ENCODE data around the gene SLC47A2. TPM values are rescaled to one million over a fixed set of nuclear protein-coding genes. Genes with fewer than 3 reads are reported as not detected.
A peak's percentile ranks its signal among the peaks of the same experiment; 100 is the strongest.
"Not testable (repeated sequence)": the region's sequence is repeated elsewhere in the genome, so short reads cannot be mapped to it uniquely, and the experiment has no call there.

The SLC47A2 gene
- not detected for total RNA-seq

DNA sequence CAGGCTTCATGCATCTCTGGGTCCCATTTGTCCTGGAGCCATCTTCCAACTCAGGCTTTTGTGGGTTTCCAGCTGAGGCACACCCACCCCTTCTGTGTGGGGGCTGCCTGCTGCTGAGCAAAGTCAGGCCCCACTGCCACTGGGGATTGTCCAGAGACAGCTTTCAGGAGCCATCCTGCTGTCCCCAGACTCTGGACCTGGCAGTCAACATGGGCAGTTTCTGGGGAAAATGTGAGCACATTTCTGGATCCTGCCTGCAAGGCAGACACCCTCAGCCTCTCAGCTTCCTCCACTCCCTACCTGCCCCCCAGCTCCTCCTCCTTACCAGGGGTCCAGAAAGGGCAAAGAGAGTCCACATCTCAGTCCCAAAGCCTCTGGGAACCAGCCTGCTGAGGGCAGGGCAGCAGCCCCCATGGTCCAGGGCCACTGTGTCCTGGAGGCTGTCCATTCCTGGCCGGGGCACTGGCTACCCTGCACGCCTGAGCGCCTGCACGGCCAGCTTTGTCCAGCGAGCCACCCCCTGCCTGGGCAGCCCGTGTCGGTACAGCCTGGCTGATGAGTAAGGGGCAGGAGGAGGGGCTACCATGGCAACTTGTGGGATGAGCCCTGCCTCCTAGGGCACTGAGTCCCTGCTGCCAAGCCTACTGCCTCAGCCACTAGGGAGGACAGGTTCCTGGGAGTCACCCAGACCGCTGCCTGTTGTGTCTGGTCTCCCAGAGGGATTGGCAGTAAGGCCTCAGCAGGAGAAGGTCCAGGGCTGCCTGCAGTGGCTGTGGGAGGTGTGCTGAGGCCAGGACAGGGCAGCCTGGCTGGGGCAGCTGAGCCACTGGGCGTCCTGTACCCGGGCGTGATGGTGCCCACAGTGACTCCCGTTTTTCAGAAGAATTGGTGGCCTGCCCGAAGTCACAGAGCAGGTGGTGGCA is at the start of gene SLC47A2:
Gene SLC47A2, minus strand, starts transcription at position 477 of the 923 bp plus-strand sequence. Its CDS starts 29 bp downstream, at position 448.
- Mint-ChIP-seq H3K27ac (no peak within 1 kb of the TSS), H3K27me3 (no peaks in the 10 kb centered on the region), H3K36me3 (no peaks in the 10 kb centered on the region), H3K4me3 (no peak within 1 kb of the TSS), H3K4me1 (no peaks in the 10 kb centered on the region), H3K9me3 (no peaks in the 10 kb centered on the region)
- DNase-seq (no peak), ATAC-seq (ENCODE audit: low read depth) (no peak)
- POLR2A ChIA-PET = no interaction called here

DNA sequence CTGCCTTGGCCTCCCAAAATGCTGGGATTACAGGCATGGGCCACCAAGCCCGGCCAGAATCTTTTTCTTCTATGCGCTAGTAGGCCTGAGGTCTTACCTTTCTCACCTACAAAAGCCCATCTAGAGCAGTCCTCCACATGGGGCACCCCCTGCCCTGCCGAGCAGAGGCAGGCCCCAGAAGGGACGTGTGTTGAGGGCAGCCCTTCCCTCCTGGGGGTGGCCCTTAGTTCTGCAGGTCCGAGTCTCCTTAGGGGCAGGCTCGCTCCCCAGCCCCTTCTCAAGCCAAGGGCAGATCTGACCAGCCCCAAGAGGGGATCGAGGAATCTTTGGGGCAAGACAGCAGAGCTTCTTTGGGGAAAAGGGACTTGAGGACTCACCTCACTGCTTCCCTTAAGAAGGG is 49.6 kb upstream of the SLC47A2 start:
- no peak for ATAC-seq (ENCODE audit: low read depth)
- H3K4me3 Mint-ChIP-seq = no peak overlapping the region

DNA sequence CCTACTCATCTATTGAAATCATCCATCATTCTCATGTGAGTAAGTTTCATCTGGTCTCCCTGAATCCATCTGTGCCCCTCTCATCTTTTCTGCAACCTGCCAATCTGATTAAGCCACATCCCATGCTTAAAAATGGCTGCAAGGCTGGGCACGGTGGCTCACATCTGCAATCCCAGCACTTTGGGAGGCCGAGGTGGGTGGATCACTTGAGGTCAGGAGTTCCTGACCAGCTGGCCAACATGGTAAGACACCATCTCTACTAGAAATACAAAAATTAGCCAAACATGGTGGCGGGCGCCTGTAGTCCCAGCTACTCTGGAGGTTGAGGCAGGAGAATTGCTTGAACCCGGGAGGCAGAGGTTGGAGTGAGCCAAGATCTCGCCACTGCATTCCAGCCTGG is 47.6 kb upstream of the SLC47A2 start:
- POLR2A ChIA-PET = interaction anchor here (0.7 kb wide), 1 partner anchor 57 kb away, joined by 8 read pairs; no protein-coding TSS in a partner anchor
- not testable (repeated sequence) for H3K4me1 Mint-ChIP-seq; H3K27me3 Mint-ChIP-seq; H3K4me3 Mint-ChIP-seq; H3K27ac Mint-ChIP-seq; DNase-seq; H3K36me3 Mint-ChIP-seq; ATAC-seq (ENCODE audit: low read depth); H3K9me3 Mint-ChIP-seq

More for the DNA sequence above, 49.6 kb upstream of the SLC47A2 start:
- H3K27ac Mint-ChIP-seq = no peak overlapping the region
- no peaks in the 10 kb centered on the region for H3K9me3 Mint-ChIP-seq
- H3K27me3 Mint-ChIP-seq = peaks cover 9% of the 10 kb centered on the region
- POLR2A ChIA-PET = no interaction called here
- H3K4me1 Mint-ChIP-seq = peaks cover 6% of the 10 kb centered on the region
- DNase-seq = no peak
- no peaks in the 10 kb centered on the region for H3K36me3 Mint-ChIP-seq

GRCh38 chr17:19763416-19763815 is 47.0 kb upstream of the SLC47A2 start:
- DNase-seq = no peak
- Mint-ChIP-seq H3K36me3 (no peaks in the 10 kb centered on the region), H3K4me3 (no peak overlapping the region), H3K27ac (no peak overlapping the region), H3K9me3 (no peaks in the 10 kb centered on the region), H3K4me1 (peaks cover 4% of the 10 kb centered on the region), H3K27me3 (peaks cover 7% of the 10 kb centered on the region)
- ATAC-seq (ENCODE audit: low read depth) = no peak
- POLR2A ChIA-PET = interaction anchor here (1.7 kb wide), 1 partner anchor 115 kb away, joined by 6 read pairs; the partner anchor contains the start of gene ALDH3A2

DNA sequence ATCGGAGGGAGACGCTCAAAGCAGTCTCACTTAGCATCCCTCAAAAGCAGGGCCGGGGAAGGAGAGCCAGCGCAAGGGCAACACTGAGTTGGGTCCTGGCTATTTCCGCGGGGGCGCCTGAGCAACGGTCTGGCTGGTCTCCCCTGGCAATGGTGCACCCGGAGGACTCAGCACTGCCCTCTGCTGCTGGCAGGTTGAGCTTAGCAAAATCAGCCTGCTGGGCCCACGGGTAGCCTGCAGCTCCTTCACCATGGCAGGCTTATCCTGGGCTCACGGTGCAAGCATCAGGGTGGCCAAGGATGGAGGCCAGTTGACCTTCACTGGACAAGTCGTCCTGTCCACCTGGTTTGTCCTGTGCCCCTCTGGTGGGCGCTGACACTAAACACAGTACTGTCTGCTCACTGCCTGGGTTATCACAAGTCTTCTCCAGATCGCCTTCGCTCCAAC is 46.2 kb upstream of the SLC47A2 start:
- peak; percentile 77 for DNase-seq
- Mint-ChIP-seq H3K9me3 (no peaks in the 10 kb centered on the region), H3K36me3 (no peaks in the 10 kb centered on the region), H3K4me3 (no peak overlapping the region), H3K27ac (no peak overlapping the region), H3K27me3 (peaks cover 7% of the 10 kb centered on the region), H3K4me1 (peaks cover 4% of the 10 kb centered on the region)
- ATAC-seq (ENCODE audit: low read depth) = peak; percentile 64
- POLR2A ChIA-PET = interaction anchor here (1.7 kb wide), 1 partner anchor 114 kb away, joined by 6 read pairs; the partner anchor contains the start of gene ALDH3A2

DNA sequence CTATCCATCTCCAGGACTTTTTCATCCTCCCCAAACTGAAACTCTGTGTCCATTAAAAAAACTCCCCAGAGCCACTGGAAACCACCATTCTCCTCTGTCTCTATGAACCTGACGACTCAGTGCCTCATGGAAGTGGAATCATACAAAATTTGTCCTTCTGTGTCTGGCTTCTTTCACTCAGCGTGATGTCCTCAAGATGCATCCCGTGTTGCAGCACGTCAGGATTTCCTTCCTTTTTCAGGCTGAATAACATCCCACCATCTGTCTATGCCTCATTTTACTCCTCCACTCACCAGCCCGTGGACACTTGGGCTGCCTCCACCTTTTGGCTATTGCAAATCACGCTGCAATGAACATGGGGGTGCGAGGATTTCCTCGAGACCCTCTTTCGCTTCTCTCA is 44.4 kb upstream of the SLC47A2 start:
- POLR2A ChIA-PET = no interaction called here
- DNase-seq (no peak), ATAC-seq (ENCODE audit: low read depth) (no peak)
- peaks cover 3% of the 10 kb centered on the region for H3K4me1 Mint-ChIP-seq
- H3K27me3 Mint-ChIP-seq = peaks cover 7% of the 10 kb centered on the region
- no peaks in the 10 kb centered on the region for H3K9me3 Mint-ChIP-seq
- no peaks in the 10 kb centered on the region for H3K36me3 Mint-ChIP-seq
- no peak overlapping the region for H3K4me3 Mint-ChIP-seq
- no peak overlapping the region for H3K27ac Mint-ChIP-seq

DNA sequence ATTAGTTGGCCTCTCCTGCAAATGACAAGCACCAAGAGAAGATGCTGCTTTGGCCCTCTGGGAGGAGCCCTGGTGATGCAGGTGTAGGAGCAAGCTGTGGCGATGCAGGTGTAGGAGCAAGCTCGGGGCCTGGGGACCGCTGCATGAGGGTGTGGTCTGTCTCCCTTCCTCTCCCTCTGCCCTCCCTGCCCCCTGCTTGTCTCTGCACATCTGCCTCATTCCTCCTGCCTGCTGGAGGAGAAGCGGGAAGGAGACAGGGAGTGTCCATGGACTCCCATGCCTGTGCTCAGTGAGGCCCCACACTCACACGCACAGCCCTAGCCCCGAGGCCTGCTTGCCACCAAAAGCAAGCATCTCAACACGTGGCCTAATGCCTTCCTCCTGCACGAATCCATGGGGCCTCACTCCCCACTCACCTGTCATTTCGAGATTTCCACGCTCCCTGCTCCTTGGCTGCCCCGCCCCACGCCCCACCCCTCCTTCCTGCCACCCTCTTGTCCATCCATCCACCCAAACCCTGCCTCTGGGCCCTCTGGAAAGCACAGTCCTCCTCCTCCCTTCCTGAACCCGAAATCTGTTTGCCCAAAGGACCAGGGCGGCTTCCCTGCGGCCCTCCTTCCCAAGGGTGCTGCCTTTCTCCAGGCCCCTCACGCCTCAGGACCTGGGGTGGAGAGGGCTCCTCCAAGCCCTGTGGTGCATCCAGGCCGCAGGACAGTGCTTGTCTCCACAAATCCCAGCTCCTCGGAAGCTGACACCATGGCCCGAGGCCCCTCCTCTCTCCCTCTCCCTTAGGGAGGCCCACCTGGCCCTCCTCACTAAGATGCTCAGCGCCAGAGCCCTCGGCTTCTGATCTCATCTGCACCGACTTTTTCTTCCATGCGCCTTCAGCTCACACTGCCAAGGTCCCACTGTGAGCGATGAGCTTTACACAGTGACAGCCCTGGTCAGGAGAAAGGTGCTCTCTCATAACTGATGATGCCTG is 43.5 kb upstream of the SLC47A2 start:
- POLR2A ChIA-PET = no interaction called here
- peak; percentile 18 for DNase-seq
- Mint-ChIP-seq H3K27ac (no peak overlapping the region), H3K9me3 (no peaks in the 10 kb centered on the region), H3K27me3 (peaks cover 6% of the 10 kb centered on the region), H3K36me3 (no peaks in the 10 kb centered on the region), H3K4me1 (peaks cover 3% of the 10 kb centered on the region), H3K4me3 (no peak overlapping the region)
- ATAC-seq (ENCODE audit: low read depth) = no peak

DNA sequence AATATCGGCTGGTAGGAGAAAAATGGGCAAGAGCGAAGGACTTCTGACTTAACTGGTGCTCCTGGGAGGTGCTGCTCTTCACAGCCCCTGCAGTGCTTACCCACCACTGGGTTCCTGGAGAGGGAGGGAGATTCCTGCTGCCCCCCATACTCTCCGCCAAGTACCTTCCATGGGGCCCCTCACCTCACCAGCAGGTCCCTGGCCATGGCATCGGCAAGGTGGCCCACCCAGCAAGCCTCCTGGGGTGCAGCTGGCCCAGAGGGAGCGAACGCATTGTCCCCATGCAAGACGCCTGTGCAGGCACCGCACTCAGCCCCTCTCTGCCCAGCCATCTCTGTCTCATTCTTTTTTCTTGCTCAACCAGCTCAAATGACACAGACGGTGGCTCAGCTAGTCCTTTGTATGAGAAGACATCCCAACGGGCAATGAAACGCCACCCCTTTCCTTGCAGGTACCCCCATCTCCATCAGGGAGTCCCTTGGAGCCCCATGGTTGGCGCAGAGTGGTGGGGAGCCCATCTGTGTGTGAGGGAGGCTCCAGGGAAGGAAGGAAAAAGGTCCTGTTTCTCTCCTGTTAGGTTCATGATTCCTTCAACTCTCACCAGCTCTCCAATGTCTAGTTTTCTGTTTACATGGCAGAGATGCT is 41.3 kb upstream of the SLC47A2 start:
- H3K27me3 Mint-ChIP-seq = peaks cover 3% of the 10 kb centered on the region
- DNase-seq (peak; percentile 17), ATAC-seq (ENCODE audit: low read depth) (no peak)
- no peak overlapping the region for H3K4me3 Mint-ChIP-seq
- no peaks in the 10 kb centered on the region for H3K36me3 Mint-ChIP-seq
- POLR2A ChIA-PET = no interaction called here
- no peak overlapping the region for H3K27ac Mint-ChIP-seq
- H3K9me3 Mint-ChIP-seq = no peaks in the 10 kb centered on the region
- H3K4me1 Mint-ChIP-seq = peaks cover 3% of the 10 kb centered on the region

DNA sequence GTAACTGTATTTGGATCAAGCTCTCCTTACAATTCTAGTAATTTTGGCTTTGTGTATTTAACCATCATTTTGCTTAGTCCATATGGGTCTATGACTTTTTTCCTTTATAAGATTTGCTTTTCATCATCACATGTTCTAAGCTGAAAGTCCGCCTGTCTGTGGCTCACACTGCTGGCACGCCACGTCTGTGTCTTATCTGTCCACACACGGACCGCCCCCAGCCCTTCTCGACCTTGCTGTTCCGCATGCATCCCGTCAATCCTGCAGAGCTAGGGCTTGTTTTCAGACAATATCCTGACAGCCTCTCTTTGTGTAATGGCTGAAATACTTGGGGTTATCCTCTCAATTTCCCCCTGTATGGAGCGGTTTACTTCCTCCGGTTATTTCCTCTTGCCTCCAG is 40.2 kb upstream of the SLC47A2 start:
- Mint-ChIP-seq H3K27me3 (peaks cover 3% of the 10 kb centered on the region), H3K4me3 (no peak overlapping the region), H3K36me3 (no peaks in the 10 kb centered on the region), H3K9me3 (no peaks in the 10 kb centered on the region), H3K4me1 (no peaks in the 10 kb centered on the region), H3K27ac (no peak overlapping the region)
- DNase-seq (no peak), ATAC-seq (ENCODE audit: low read depth) (no peak)
- POLR2A ChIA-PET = no interaction called here

DNA sequence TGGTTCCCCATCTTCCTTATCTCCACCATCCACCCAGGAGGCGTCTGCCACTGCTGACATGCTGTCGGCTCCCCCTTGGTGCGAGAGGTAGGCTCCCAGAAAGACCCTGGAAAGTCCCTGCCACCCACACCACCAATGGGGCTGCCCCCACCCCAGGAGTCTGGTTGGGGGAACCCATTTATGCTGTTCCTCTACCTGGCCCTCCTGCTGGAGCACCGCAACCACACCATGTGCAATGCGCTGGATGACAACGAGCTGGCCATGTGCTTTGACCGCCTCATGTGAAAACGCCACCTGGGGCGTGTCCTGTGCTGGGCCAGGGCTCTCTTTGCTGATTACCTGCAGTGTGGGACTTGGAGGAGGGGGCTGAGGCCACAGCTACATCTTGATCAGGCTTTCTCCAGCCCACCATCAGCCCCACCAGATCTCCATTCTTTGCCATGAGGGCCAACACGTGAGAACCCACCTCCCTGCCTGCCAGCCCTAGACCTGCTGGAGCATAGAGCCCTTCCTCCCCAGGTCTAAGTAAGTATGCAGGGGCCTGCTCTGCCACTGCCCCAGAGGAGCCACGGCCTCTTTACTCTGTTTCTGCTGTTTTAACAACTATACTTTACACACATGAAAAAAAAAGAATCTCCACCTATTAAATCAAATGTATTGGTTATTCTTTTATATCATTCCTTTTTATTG is 39.6 kb upstream of the SLC47A2 start:
- ATAC-seq (ENCODE audit: low read depth) = no peak

GRCh38 chr17:19755392-19755791 is 39.0 kb upstream of the SLC47A2 start:
- POLR2A ChIA-PET = no interaction called here
- Mint-ChIP-seq H3K27me3 (peaks cover 7% of the 10 kb centered on the region), H3K9me3 (no peaks in the 10 kb centered on the region), H3K4me1 (no peaks in the 10 kb centered on the region), H3K36me3 (no peaks in the 10 kb centered on the region), H3K27ac (no peak overlapping the region), H3K4me3 (no peak overlapping the region)
- DNase-seq (no peak), ATAC-seq (ENCODE audit: low read depth) (no peak)

More for the DNA sequence above, 39.6 kb upstream of the SLC47A2 start:
- Mint-ChIP-seq H3K9me3 (no peaks in the 10 kb centered on the region), H3K36me3 (no peaks in the 10 kb centered on the region), H3K4me1 (no peaks in the 10 kb centered on the region), H3K4me3 (no peak overlapping the region), H3K27ac (no peak overlapping the region), H3K27me3 (peaks cover 4% of the 10 kb centered on the region)
- POLR2A ChIA-PET = no interaction called here
- no peak for DNase-seq

DNA sequence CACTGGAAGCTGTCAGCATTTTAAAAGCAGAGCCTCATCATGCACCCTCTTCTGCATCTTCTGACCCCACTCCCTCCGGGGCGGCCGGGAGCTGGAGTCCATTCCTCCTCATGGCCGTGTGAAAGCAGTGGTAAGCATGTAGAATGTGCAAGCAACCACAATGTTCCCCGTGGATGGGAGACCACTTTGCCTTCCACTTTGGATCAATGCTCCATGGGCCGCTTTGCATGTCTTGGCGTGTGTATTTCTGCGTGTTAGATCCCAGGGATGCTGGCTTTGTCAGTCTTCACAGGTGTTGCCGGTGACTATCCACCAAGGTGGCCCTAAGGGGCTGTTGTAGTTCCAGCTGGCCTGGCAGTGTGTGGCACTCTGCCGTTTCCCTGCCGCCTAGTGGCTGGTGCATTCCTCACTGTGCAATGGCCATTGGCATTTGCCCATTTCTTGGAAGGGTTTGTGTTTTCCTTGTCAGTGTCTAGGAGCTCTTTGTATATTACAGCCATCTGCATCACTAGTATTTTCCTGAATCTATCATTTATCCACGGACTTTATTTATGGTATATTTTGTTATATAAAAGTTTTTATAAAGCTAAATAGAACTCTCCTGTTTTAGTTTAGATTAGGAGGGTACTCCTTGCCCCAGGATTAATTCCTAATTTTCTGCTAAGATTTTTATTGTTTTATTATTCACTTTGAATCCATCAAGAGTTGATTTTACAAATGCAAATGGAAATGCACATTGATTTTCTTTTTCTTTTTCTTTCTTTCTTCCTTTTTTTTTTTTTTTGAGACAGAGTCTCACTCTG is 37.5 kb upstream of the SLC47A2 start:
- DNase-seq = no peak
- POLR2A ChIA-PET = no interaction called here

More for the DNA sequence above, 37.5 kb upstream of the SLC47A2 start:
- Mint-ChIP-seq H3K36me3 (no peaks in the 10 kb centered on the region), H3K27me3 (peaks cover 7% of the 10 kb centered on the region), H3K4me3 (no peak overlapping the region), H3K27ac (no peak overlapping the region), H3K4me1 (no peaks in the 10 kb centered on the region), H3K9me3 (no peaks in the 10 kb centered on the region)
- no peak for ATAC-seq (ENCODE audit: low read depth)

Measured in activated naive CD8-positive, alpha-beta T cell treated with anti-CD3 and anti-CD28 coated beads, Interleukin-2, amount 10 ng/mL, durations not matched to agents 7 days and 5 days (primary cell).